Right atrium auricular region (tissue), 2 donors: Measurements from ENCODE around the gene IGF2R. TPM values are rescaled to one million over a fixed set of nuclear protein-coding genes. Genes with fewer than 3 reads are reported as not detected.

ENCODE experiments used
- DNase-seq: peaks from one replicate; pipeline ENCODE4 v3.0.0-alpha.2; 2019; ENCODE audit warnings: low spot score
- H3K27ac ChIP-seq, 2 donors: fragments of 200-600 bp; sonication (generic); 1 replicate in 1 of 2; 2 replicates in 1 of 2; pipeline ENCODE4 v1.5.1; 2016 to 2019
- H3K27me3 ChIP-seq, 2 donors: fragments of 200-600 bp; sonication (generic); one replicate each; pipeline versions ENCODE4 v1.5.1 to v1.6.0; 2017 to 2019
- H3K36me3 ChIP-seq: fragments of 200-600 bp; sonication (generic); one replicate; pipeline ENCODE4 v1.5.1; 2016
- H3K4me1 ChIP-seq, 2 donors: fragments of 200-600 bp; sonication (generic); one replicate each; pipeline versions ENCODE4 v1.5.1 to v1.6.0; 2017 to 2019
- H3K4me3 ChIP-seq, 2 donors: fragments of 200-600 bp; sonication (generic); 1 replicate in 1 of 2; 2 replicates in 1 of 2; pipeline ENCODE4 v1.5.1; 2017 to 2019; ENCODE audit warnings: mild to moderate bottlenecking in 1 of 2, moderate library complexity in 1 of 2
- H3K9me3 ChIP-seq, 2 donors: fragments of 200-600 bp; sonication (generic); one replicate each; pipeline ENCODE4 v1.5.1; 2019
- CTCF ChIP-seq, 2 donors: fragments of 200-600 bp; sonication (generic); IDR thresholded peaks; one replicate each; pipeline ENCODE4 v1.5.1; 2019; ENCODE audit warnings: antibody characterized with exemption in 2 of 2
- total RNA-seq, 2 donors: library from RNA; depleted of rRNA; stranded (reverse); fragments of >200 nt; gene quantifications; one replicate each; pipeline ENCODE4 v1.1.0, GENCODE V29; 2016

IGF2R gene
- total RNA-seq, 2 donors from 2014 or later: 47.9 to 48.9 TPM

- Histone ChIP-seq H3K36me3 (peaks cover 89% of the 10 kb centered on the region), H3K27ac (no peak overlapping the region), H3K4me1 (peaks cover 0 to 7% of the 10 kb centered on the region in 2 donors), H3K27me3 (no peaks in the 10 kb centered on the region), H3K9me3 (no peaks in the 10 kb centered on the region), H3K4me3 (no peak overlapping the region)
- no peak for DNase-seq
- TF ChIP-seq CTCF (IDR thresholded peaks at IDR 0.05): no peak
These were observed 79.6 kb downstream of the IGF2R start for GRCh38 chr6:160048471-160048870.

GRCh38 chr6:160049346-160049745, 80.5 kb downstream of the IGF2R start:
- H3K4me1 ChIP-seq: no peaks in the 10 kb centered on the region
- H3K27ac ChIP-seq: no peak overlapping the region
- no peak for DNase-seq
- H3K36me3 ChIP-seq: peaks cover 97% of the 10 kb centered on the region
- H3K27me3 ChIP-seq: no peaks in the 10 kb centered on the region
- no peak for TF ChIP-seq CTCF (IDR thresholded peaks at IDR 0.05)
- H3K9me3 ChIP-seq: no peaks in the 10 kb centered on the region
- no peak overlapping the region for H3K4me3 ChIP-seq

DNA sequence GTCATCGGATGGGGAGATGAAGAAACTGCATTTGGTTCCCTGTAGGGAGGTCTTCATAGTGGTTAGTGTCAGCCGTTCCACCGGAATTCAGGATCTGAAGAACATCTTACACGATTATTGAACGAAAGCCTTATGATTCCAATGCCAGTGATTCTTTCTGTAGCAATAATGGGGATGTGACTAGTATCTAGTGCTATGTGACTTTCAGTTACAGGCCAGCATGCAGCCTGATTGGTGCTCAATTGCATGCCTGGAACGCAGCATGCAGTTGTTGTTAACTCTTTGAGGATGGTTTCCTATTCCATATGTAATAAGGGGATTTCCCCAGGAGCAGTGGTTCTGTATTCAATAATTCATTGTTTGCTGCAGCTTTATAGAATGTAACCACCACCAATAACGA, 81.1 kb downstream of the IGF2R start:
- Histone ChIP-seq H3K36me3 (peaks cover 97% of the 10 kb centered on the region), H3K4me1 (no peaks in the 10 kb centered on the region), H3K27me3 (no peaks in the 10 kb centered on the region), H3K4me3 (no peak overlapping the region), H3K27ac (no peak overlapping the region), H3K9me3 (no peaks in the 10 kb centered on the region)
- DNase-seq: no peak
- TF ChIP-seq CTCF (IDR thresholded peaks at IDR 0.05): no peak

DNA sequence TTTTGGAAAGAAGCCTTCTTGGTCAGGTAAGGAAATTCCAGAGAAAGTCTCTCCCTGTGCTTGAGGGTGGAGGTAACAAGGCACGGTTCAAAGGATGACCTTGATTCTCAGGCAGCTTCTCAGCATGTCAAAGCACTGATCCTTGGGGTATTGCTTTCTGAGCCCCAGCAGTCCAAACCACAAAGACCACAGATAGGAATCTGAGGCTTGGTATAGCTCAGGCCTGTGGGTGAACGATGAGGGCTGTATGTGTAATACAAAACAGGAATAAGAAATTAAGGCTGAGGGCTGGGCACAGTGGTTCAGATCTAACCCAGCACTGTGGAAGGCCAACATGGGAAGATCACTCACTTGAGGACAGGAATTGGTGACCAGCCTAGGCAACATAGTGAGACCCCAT, 82.5 kb downstream of the IGF2R start:
- DNase-seq: no peak
- Histone ChIP-seq H3K9me3 (no peaks in the 10 kb centered on the region), H3K4me3 (no peak overlapping the region), H3K4me1 (no peaks in the 10 kb centered on the region), H3K36me3 (peaks cover 95% of the 10 kb centered on the region), H3K27ac (no peak overlapping the region), H3K27me3 (no peaks in the 10 kb centered on the region)
- TF ChIP-seq CTCF (IDR thresholded peaks at IDR 0.05): no peak

GRCh38 chr6:160054271-160054670, 85.4 kb downstream of the IGF2R start:
- TF ChIP-seq CTCF (IDR thresholded peaks at IDR 0.05): no peak
- Histone ChIP-seq H3K27me3 (no peaks in the 10 kb centered on the region), H3K27ac (no peak overlapping the region), H3K9me3 (no peaks in the 10 kb centered on the region), H3K4me1 (no peaks in the 10 kb centered on the region), H3K36me3 (peaks cover 93% of the 10 kb centered on the region), H3K4me3 (no peak overlapping the region)
- no peak for DNase-seq

- H3K9me3 ChIP-seq: no peaks in the 10 kb centered on the region
- no peak overlapping the region for H3K27ac ChIP-seq
- peaks cover 95% of the 10 kb centered on the region for H3K36me3 ChIP-seq
- H3K4me3 ChIP-seq: no peak overlapping the region
- DNase-seq: no peak
- H3K27me3 ChIP-seq: no peaks in the 10 kb centered on the region
- no peak for TF ChIP-seq CTCF (IDR thresholded peaks at IDR 0.05)
- H3K4me1 ChIP-seq: no peaks in the 10 kb centered on the region
These were observed 86.0 kb downstream of the IGF2R start for GRCh38 chr6:160054913-160055312.
